HepG2 (cell line): Measurements from ENCODE around the gene SSBP4. TPM values are rescaled to one million over a fixed set of nuclear protein-coding genes. Genes with fewer than 3 reads are reported as not detected.

Experiments used
- CHCHD3 ChIP-seq: sonication (generic); formaldehyde crosslinking; IDR thresholded peaks from 2 replicates; pipeline ENCODE4 v1.8.0; 2022; ENCODE audit warnings: mild to moderate bottlenecking, missing genetic modification reagents, moderate library complexity
- ELF3 ChIP-seq: IDR thresholded peaks from 2 replicates; pipeline ENCODE4 v1.6.1; 2016; ENCODE audit warnings: missing genetic modification reagents, missing compliant biosample characterization
- HNRNPL ChIP-seq: fragments of 200-400 bp; formaldehyde crosslinking; IDR thresholded peaks from 2 replicates; pipeline ENCODE4 v1.6.1; 2017; ENCODE audit warnings: mild to moderate bottlenecking, low read depth, low read length
- JUND ChIP-seq: sonication (generic); formaldehyde crosslinking; IDR thresholded peaks from 2 replicates; pipeline ENCODE4 v1.8.0; 2022; ENCODE audit warnings: mild to moderate bottlenecking, missing genetic modification reagents
- KDM2A ChIP-seq: sonication (generic); formaldehyde crosslinking; IDR thresholded peaks from 2 replicates; pipeline ENCODE4 v1.4.0; 2020; ENCODE audit warnings: low read depth, missing genetic modification reagents, borderline replicate concordance
- STAG1 ChIP-seq: sonication (generic); formaldehyde crosslinking; IDR thresholded peaks from 2 replicates; pipeline ENCODE4 v1.4.0; 2020; ENCODE audit warnings: missing genetic modification reagents
- TARDBP ChIP-seq: sonication (generic); formaldehyde crosslinking; IDR thresholded peaks from 2 replicates; pipeline ENCODE4 v1.8.0; 2022; ENCODE audit warnings: mild to moderate bottlenecking, missing genetic modification reagents
- TMF1 ChIP-seq: sonication (generic); formaldehyde crosslinking; IDR thresholded peaks from 2 replicates; pipeline ENCODE4 v1.8.1; 2022; ENCODE audit warnings: low read depth, missing genetic modification reagents
- U2AF1 ChIP-seq: fragments of 200-400 bp; formaldehyde crosslinking; optimal IDR thresholded peaks from 2 replicates; pipeline ENCODE3; 2017; ENCODE audit warnings: mild to moderate bottlenecking, low read depth, low read length
- ZFX ChIP-seq: sonication (generic); formaldehyde crosslinking; IDR thresholded peaks from 2 replicates; pipeline ENCODE4 v1.4.0; 2020; ENCODE audit warnings: mild to moderate bottlenecking, low read depth, missing genetic modification reagents, moderate library complexity
- ZSCAN25 ChIP-seq: sonication (generic); formaldehyde crosslinking; IDR thresholded peaks from 2 replicates; pipeline ENCODE4 v1.8.0; 2022; ENCODE audit warnings: mild to moderate bottlenecking, missing genetic modification reagents
- polyA plus RNA-seq, 8 experiments: library from polyadenylated mRNA; depleted of rRNA in 3 of 8; stranded (reverse) in 7 of 8; unstranded in 1 of 8; fragments of >200 nt; fragmentation: Illumina TruSeq in 4 of 8; extraction: Trizol in 4 of 8; gene quantifications; 2 replicates each; pipeline versions ENCODE4 v1.2.1 to v1.2.3, GENCODE V29; 2011 to 2016; ENCODE audit warnings: low read depth in 4 of 8, missing spikeins in 1 of 8, mixed read lengths in 1 of 8; ENCODE audit not compliant: insufficient read depth in 1 of 8
- total RNA-seq, 5 experiments: library from RNA; depleted of rRNA; stranded (reverse); fragments of >200 nt; fragmentation: Illumina TruSeq; extraction: Trizol; gene quantifications; 2 replicates each; pipeline ENCODE4 v1.2.3, GENCODE V29; 2016; ENCODE audit warnings: low read depth in 1 of 5
- TF ChIP-seq, protein P1 (sequence below), 2 experiments: sonication (generic) in 1 of 2; formaldehyde crosslinking in 1 of 2; IDR thresholded peaks; 2 replicates each; pipeline versions ENCODE4 v1.6.1 to v1.9.0; 2014 to 2022; ENCODE audit warnings: antibody characterized with exemption in 1 of 2, borderline replicate concordance in 1 of 2, inconsistent platforms in 1 of 2, low read depth in 1 of 2, missing genetic modification reagents in 1 of 2
- TF ChIP-seq, protein P2 (sequence below): sonication (generic); formaldehyde crosslinking; IDR thresholded peaks from 2 replicates; pipeline ENCODE4 v1.4.0; 2020; ENCODE audit warnings: missing genetic modification reagents
- TF ChIP-seq, protein P3 (sequence below), 2 experiments: sonication (generic) in 1 of 2; formaldehyde crosslinking in 1 of 2; IDR thresholded peaks; 2 replicates each; pipeline versions ENCODE4 v1.4.0 to v1.6.1; 2018 to 2020; ENCODE audit warnings: missing genetic modification reagents in 2 of 2, borderline replicate concordance in 1 of 2, low read depth in 1 of 2, mild to moderate bottlenecking in 1 of 2, missing biosample characterization in 1 of 2
- TF ChIP-seq, protein P4 (sequence below): sonication (generic); formaldehyde crosslinking; IDR thresholded peaks from 2 replicates; pipeline ENCODE4 v1.5.0; 2020; ENCODE audit warnings: mild to moderate bottlenecking, missing genetic modification reagents, moderate library complexity
- TF ChIP-seq, protein P5 (sequence below): IDR thresholded peaks from 2 replicates; pipeline ENCODE4 v1.6.1; 2016; ENCODE audit warnings: missing compliant biosample characterization, missing genetic modification reagents, borderline replicate concordance

The SSBP4 gene
- total and polyA plus RNA-seq, 2 of the 13 experiments (the other 11 are each of a cell fraction or from before 2014, with no cell fraction given): 20.8 to 39.5 TPM

DNA sequence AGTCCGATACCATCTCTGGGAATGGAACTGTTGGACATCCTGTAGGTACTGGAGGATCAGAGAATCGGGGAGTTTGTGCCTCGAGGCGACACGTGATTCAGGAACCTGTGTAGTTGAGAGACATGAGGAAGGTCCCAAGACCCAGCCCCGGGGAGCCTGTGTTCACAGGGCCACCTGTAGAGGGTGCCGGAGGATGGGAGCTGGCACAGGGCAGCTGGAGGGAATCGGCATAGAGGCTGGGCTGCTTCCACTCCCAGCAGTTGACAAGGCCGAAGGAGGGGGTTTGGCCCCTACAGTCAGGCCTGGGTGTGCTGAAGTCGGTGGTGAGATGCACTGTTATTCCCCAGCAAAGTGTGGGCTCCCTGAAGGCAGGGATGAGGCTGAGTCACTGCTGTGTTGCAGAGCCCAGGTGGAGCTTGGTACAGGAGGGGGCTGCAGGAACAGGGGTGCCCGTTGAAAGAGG lies 21.2 kb downstream of the SSBP4 start (continued):
- TF ChIP-seq ZFX (CRISPR knock-in tag) (0 out of 2 replicates have a peak, but pooled peaks have one; percentile 6), TARDBP (CRISPR knock-in tag) (peak; percentile 67), KDM2A (CRISPR knock-in tag) (peak; percentile 68; the same call in 1 of the 2 replicates), TMF1 (CRISPR knock-in tag) (no peak), CHCHD3 (0 out of 2 replicates have a peak, but pooled peaks have one; percentile 45), ZSCAN25 (CRISPR knock-in tag) (peak; percentile 23; the same call in 1 of the 2 replicates), ELF3 (CRISPR knock-in tag) (0 out of 2 replicates have a peak, but pooled peaks have one; percentile 16), STAG1 (peak; percentile 72), U2AF1 (peak; percentile 48), HNRNPL (0 out of 2 replicates have a peak, but pooled peaks have one; percentile 49), JUND (CRISPR knock-in tag) (no peak)
- TF ChIP-seq, protein P1, sequence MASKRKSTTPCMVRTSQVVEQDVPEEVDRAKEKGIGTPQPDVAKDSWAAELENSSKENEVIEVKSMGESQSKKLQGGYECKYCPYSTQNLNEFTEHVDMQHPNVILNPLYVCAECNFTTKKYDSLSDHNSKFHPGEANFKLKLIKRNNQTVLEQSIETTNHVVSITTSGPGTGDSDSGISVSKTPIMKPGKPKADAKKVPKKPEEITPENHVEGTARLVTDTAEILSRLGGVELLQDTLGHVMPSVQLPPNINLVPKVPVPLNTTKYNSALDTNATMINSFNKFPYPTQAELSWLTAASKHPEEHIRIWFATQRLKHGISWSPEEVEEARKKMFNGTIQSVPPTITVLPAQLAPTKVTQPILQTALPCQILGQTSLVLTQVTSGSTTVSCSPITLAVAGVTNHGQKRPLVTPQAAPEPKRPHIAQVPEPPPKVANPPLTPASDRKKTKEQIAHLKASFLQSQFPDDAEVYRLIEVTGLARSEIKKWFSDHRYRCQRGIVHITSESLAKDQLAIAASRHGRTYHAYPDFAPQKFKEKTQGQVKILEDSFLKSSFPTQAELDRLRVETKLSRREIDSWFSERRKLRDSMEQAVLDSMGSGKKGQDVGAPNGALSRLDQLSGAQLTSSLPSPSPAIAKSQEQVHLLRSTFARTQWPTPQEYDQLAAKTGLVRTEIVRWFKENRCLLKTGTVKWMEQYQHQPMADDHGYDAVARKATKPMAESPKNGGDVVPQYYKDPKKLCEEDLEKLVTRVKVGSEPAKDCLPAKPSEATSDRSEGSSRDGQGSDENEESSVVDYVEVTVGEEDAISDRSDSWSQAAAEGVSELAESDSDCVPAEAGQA (IDR thresholded peaks at IDR 0.05; ENCODE audit: low read depth): no peak
- TF ChIP-seq, protein P1 (CRISPR knock-in tag; IDR thresholded peaks at IDR 0.05; ENCODE audit: borderline replicate concordance): no peak
- TF ChIP-seq, protein P2, sequence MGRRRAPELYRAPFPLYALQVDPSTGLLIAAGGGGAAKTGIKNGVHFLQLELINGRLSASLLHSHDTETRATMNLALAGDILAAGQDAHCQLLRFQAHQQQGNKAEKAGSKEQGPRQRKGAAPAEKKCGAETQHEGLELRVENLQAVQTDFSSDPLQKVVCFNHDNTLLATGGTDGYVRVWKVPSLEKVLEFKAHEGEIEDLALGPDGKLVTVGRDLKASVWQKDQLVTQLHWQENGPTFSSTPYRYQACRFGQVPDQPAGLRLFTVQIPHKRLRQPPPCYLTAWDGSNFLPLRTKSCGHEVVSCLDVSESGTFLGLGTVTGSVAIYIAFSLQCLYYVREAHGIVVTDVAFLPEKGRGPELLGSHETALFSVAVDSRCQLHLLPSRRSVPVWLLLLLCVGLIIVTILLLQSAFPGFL (CRISPR knock-in tag): no peak
- TF ChIP-seq, protein P3, sequence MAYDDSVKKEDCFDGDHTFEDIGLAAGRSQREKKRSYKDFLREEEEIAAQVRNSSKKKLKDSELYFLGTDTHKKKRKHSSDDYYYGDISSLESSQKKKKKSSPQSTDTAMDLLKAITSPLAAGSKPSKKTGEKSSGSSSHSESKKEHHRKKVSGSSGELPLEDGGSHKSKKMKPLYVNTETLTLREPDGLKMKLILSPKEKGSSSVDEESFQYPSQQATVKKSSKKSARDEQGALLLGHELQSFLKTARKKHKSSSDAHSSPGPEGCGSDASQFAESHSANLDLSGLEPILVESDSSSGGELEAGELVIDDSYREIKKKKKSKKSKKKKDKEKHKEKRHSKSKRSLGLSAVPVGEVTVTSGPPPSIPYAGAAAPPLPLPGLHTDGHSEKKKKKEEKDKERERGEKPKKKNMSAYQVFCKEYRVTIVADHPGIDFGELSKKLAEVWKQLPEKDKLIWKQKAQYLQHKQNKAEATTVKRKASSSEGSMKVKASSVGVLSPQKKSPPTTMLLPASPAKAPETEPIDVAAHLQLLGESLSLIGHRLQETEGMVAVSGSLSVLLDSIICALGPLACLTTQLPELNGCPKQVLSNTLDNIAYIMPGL (CRISPR knock-in tag; IDR thresholded peaks at IDR 0.05; ENCODE audit: borderline replicate concordance in 1 of 2, low read depth in 1 of 2): peak in 1 of 2 experiments; percentile 56; a peak in 1 of 4 replicates
- TF ChIP-seq, protein P4, sequence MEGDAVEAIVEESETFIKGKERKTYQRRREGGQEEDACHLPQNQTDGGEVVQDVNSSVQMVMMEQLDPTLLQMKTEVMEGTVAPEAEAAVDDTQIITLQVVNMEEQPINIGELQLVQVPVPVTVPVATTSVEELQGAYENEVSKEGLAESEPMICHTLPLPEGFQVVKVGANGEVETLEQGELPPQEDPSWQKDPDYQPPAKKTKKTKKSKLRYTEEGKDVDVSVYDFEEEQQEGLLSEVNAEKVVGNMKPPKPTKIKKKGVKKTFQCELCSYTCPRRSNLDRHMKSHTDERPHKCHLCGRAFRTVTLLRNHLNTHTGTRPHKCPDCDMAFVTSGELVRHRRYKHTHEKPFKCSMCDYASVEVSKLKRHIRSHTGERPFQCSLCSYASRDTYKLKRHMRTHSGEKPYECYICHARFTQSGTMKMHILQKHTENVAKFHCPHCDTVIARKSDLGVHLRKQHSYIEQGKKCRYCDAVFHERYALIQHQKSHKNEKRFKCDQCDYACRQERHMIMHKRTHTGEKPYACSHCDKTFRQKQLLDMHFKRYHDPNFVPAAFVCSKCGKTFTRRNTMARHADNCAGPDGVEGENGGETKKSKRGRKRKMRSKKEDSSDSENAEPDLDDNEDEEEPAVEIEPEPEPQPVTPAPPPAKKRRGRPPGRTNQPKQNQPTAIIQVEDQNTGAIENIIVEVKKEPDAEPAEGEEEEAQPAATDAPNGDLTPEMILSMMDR (CRISPR knock-in tag): peak; percentile 79
- TF ChIP-seq, protein P5, sequence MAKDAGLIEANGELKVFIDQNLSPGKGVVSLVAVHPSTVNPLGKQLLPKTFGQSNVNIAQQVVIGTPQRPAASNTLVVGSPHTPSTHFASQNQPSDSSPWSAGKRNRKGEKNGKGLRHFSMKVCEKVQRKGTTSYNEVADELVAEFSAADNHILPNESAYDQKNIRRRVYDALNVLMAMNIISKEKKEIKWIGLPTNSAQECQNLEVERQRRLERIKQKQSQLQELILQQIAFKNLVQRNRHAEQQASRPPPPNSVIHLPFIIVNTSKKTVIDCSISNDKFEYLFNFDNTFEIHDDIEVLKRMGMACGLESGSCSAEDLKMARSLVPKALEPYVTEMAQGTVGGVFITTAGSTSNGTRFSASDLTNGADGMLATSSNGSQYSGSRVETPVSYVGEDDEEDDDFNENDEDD (CRISPR knock-in tag): peak; percentile 31; the same call in 1 of the 2 replicates
